ENCODE measurements around the gene KAT6B.

Gene KAT6B

DNA sequence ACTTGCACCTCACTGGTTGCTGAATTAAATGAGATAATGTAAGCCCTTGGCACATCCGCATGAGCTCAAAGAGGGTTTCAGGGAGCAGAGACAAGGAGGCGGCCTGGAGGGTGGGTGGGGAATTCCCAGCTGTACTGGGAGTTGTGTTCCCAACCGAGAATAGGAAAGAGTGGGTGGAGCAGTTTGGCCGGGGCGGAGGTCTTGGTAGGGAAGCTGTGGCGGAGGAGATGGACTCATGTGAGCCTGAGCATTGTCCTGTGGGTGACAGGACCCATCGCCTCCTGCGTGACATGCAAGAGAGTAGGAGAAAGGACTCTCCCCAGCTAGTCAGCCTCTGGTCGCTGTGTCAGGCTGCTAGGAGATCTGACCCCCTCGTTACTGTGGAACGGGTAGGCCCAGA, 244.1 kb downstream of the KAT6B start:
- in situ Hi-C loops (cut with HindIII; ENCODE audit: low sequenced_read_pairs) = no loop called here
- no peak overlapping the region for H3K4me3 ChIP-seq (ENCODE audit: low read depth, low read length)
- no peak for DNase-seq (ENCODE audit: low read depth)
- TF ChIP-seq, protein P1, sequence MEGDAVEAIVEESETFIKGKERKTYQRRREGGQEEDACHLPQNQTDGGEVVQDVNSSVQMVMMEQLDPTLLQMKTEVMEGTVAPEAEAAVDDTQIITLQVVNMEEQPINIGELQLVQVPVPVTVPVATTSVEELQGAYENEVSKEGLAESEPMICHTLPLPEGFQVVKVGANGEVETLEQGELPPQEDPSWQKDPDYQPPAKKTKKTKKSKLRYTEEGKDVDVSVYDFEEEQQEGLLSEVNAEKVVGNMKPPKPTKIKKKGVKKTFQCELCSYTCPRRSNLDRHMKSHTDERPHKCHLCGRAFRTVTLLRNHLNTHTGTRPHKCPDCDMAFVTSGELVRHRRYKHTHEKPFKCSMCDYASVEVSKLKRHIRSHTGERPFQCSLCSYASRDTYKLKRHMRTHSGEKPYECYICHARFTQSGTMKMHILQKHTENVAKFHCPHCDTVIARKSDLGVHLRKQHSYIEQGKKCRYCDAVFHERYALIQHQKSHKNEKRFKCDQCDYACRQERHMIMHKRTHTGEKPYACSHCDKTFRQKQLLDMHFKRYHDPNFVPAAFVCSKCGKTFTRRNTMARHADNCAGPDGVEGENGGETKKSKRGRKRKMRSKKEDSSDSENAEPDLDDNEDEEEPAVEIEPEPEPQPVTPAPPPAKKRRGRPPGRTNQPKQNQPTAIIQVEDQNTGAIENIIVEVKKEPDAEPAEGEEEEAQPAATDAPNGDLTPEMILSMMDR (IDR thresholded peaks at IDR 0.05; ENCODE audit: low read depth, low read length, missing control alignments) = no peak

DNA sequence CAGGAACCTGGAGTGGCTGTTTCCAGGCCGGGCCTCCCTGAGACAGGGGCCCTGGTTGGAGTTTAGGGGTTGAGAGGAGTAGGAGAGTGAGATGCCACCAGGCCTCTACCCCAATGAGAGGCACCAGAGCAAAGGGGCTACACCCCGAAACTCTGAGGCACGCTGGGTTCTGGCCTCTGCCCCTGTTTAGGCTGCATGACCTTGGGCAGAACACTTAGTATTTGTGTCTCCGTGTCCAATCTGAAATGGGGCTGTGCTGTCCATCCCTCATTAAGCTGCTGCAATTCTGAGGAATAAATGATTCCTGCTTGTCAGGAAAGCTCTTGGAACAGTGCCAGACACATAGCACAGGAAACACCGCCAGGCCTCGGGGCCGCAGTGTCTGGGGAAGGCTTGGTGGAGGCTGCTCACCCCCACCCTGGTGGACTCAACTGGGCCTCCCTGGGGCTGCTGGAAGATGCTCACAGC, 244.6 kb downstream of the KAT6B start:
- in situ Hi-C loops (cut with HindIII; ENCODE audit: low sequenced_read_pairs) = no loop called here
- DNase-seq (ENCODE audit: low read depth) = no peak
- H3K4me3 ChIP-seq (ENCODE audit: low read depth, low read length) = no peak overlapping the region
- TF ChIP-seq, protein P1 (IDR thresholded peaks at IDR 0.05; ENCODE audit: low read depth, low read length, missing control alignments) = no peak

GRCh38 chr10:75071756-75072155, 245.4 kb downstream of the KAT6B start:
- TF ChIP-seq, protein P1 (IDR thresholded peaks at IDR 0.05; ENCODE audit: low read depth, low read length, missing control alignments) = no peak
- in situ Hi-C loops (cut with HindIII; ENCODE audit: low sequenced_read_pairs) = no loop called here
- H3K4me3 ChIP-seq (ENCODE audit: low read depth, low read length) = no peak overlapping the region
- no peak for DNase-seq (ENCODE audit: low read depth)

- H3K4me3 ChIP-seq (ENCODE audit: low read depth, low read length) = no peak overlapping the region
- DNase-seq (ENCODE audit: low read depth) = no peak
- in situ Hi-C loops (cut with HindIII; ENCODE audit: low sequenced_read_pairs) = no loop called here
- TF ChIP-seq, protein P1 (IDR thresholded peaks at IDR 0.05; ENCODE audit: low read depth, low read length, missing control alignments) = no peak
These were observed 246.3 kb downstream of the KAT6B start for GRCh38 chr10:75072727-75073126.

GRCh38 chr10:75073442-75073841, 247.0 kb downstream of the KAT6B start:
- TF ChIP-seq, protein P1 (IDR thresholded peaks at IDR 0.05; ENCODE audit: low read depth, low read length, missing control alignments) = no peak
- DNase-seq (ENCODE audit: low read depth) = no peak
- no peak overlapping the region for H3K4me3 ChIP-seq (ENCODE audit: low read depth, low read length)
- in situ Hi-C loops (cut with HindIII; ENCODE audit: low sequenced_read_pairs) = no loop called here

DNA sequence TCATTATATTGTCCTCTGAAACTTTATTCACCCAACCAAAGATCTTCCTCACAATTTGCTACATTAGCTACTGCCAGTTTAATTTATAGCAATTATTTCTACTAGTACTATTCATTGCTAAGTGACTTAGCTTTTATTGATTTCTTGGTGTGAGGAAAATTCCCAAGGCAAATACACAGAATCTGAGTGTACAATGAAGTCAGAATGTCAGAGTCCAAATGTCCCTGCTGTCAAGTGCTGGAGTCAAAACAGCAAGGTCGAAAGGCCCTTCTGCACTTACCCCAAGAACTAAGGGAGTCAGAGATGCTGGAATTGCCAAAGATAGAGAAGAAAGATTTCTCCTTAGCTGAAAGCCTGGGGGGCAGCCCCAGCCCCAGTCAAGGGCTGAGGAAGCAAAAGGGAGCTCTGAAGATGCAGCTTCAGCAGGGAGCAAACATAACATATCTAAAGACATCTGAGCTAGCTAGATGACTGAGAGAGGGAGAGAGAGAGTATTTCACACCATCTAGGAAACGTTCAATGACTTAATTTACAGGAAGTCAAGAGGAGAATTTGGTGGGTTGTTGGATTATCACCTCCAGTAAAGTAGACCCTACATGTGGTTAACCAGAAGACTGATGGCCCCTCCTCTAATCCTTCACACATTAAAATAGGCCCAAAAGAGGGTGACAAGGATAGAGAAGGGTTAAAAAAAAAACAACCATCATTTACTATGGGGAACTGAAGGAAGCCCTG, 248.5 kb downstream of the KAT6B start:
- TF ChIP-seq, protein P1 (IDR thresholded peaks at IDR 0.05; ENCODE audit: low read depth, low read length, missing control alignments) = no peak
- in situ Hi-C loops (cut with HindIII; ENCODE audit: low sequenced_read_pairs) = no loop called here
- no peak overlapping the region for H3K4me3 ChIP-seq (ENCODE audit: low read depth, low read length)
- no peak for DNase-seq (ENCODE audit: low read depth)

Data from astrocyte of the cerebellum (primary cell).